Measurements from ENCODE around the gene NANS.
"Not testable (repeated sequence)": the region's sequence is repeated elsewhere in the genome, so short reads cannot be mapped to it uniquely, and the experiment has no call there.

The NANS gene

GRCh38 chr9:98078895-98079294 is 22.4 kb downstream of the NANS start:
- DNase-seq (ENCODE audit: low read depth) = no peak

- no peak for DNase-seq (ENCODE audit: low read depth)
Observed at GRCh38 chr9:98080326-98080725, 23.8 kb downstream of the NANS start.

- no peak for DNase-seq (ENCODE audit: low read depth)
Observed at GRCh38 chr9:98080780-98081179, 24.2 kb downstream of the NANS start.

- no peak for DNase-seq (ENCODE audit: low read depth)
Observed at GRCh38 chr9:98081477-98082219, 25.1 kb downstream of the NANS start.

GRCh38 chr9:98083061-98083501 is 26.5 kb downstream of the NANS start:
- no peak for DNase-seq (ENCODE audit: low read depth)

GRCh38 chr9:98083566-98084183 is 27.1 kb downstream of the NANS start:
- DNase-seq (ENCODE audit: low read depth) = no peak

GRCh38 chr9:98084396-98084795 is 27.9 kb downstream of the NANS start:
- DNase-seq (ENCODE audit: low read depth) = no peak

GRCh38 chr9:98085058-98085457 is 28.5 kb downstream of the NANS start:
- DNase-seq (ENCODE audit: low read depth) = no peak

- no peak for DNase-seq (ENCODE audit: low read depth)
Observed at GRCh38 chr9:98085944-98086343, 29.4 kb downstream of the NANS start.

- no peak for DNase-seq (ENCODE audit: low read depth)
Observed at GRCh38 chr9:98086461-98086860, 29.9 kb downstream of the NANS start.

- DNase-seq (ENCODE audit: low read depth) = no peak
Observed at GRCh38 chr9:98087420-98088354, 31.2 kb downstream of the NANS start.

- not testable (repeated sequence) for DNase-seq (ENCODE audit: low read depth)
Observed at GRCh38 chr9:98090674-98091073, 34.1 kb downstream of the NANS start.

- DNase-seq (ENCODE audit: low read depth) = no peak
Observed at GRCh38 chr9:98091735-98092612, 35.4 kb downstream of the NANS start.

GRCh38 chr9:98092613-98092931 is 36.0 kb downstream of the NANS start:
- no peak for DNase-seq (ENCODE audit: low read depth)

- DNase-seq (ENCODE audit: low read depth) = no peak
Observed at GRCh38 chr9:98094316-98094715, 37.8 kb downstream of the NANS start.

GRCh38 chr9:98094851-98095250 is 38.3 kb downstream of the NANS start:
- DNase-seq (ENCODE audit: low read depth) = no peak

- DNase-seq (ENCODE audit: low read depth) = no peak
Observed at GRCh38 chr9:98095401-98095800, 38.9 kb downstream of the NANS start.

- no peak for DNase-seq (ENCODE audit: low read depth)
Observed at GRCh38 chr9:98096091-98096490, 39.6 kb downstream of the NANS start.

GRCh38 chr9:98097836-98098235 is 41.3 kb downstream of the NANS start:
- DNase-seq (ENCODE audit: low read depth) = no peak

GRCh38 chr9:98099346-98099745 is 42.8 kb downstream of the NANS start:
- no peak for DNase-seq (ENCODE audit: low read depth)

- no peak for DNase-seq (ENCODE audit: low read depth)
Observed at GRCh38 chr9:98099898-98100297, 43.4 kb downstream of the NANS start.

GRCh38 chr9:98100456-98100855 is 43.9 kb downstream of the NANS start:
- DNase-seq (ENCODE audit: low read depth) = no peak

Measured in activated gamma-delta T cell treated with anti-CD3 and anti-CD28 coated beads, Interleukin-2, amount 50 U/mL, for 16 hours (primary cell).